ENCODE data around the gene STUB1. TPM values are rescaled to one million over a fixed set of nuclear protein-coding genes. Genes with fewer than 3 reads are reported as not detected.

Gene STUB1
- total RNA-seq, 1 experiment from 2014 or later, result 145 TPM

GRCh38 chr16:642189-643049, 37.8 kb upstream of the STUB1 start:
- DNase-seq (ENCODE audit: low spot score), result no peak
- in situ Hi-C loops (cut with HindIII; ENCODE audit: low sequenced_read_pairs), result no loop called here

- no peak for DNase-seq (ENCODE audit: low spot score)
- in situ Hi-C loops (cut with HindIII; ENCODE audit: low sequenced_read_pairs), result no loop called here
Observed at GRCh38 chr16:643050-643368, 37.2 kb upstream of the STUB1 start.

DNA sequence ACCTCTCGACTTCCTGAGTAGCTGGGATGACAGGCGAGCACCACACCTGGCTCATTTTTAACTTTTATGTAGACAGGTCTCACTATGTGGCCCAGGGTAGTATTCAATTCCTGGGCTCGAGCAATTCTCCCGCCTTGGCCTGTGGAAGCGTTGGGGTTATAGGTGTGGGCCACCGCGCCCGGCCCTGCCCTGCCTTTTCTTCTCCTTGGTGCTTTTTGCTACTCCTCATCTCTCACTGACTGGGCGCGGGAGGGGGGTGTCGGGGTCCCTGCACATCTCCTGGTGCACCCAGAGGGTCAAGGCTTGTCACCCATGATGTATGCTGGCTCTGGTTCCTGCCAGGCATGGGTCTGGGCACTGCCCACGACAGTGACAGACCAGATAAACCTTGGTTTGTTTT, 35.7 kb upstream of the STUB1 start:
- no peak for DNase-seq (ENCODE audit: low spot score)
- in situ Hi-C loops (cut with HindIII; ENCODE audit: low sequenced_read_pairs), result no loop called here

DNA sequence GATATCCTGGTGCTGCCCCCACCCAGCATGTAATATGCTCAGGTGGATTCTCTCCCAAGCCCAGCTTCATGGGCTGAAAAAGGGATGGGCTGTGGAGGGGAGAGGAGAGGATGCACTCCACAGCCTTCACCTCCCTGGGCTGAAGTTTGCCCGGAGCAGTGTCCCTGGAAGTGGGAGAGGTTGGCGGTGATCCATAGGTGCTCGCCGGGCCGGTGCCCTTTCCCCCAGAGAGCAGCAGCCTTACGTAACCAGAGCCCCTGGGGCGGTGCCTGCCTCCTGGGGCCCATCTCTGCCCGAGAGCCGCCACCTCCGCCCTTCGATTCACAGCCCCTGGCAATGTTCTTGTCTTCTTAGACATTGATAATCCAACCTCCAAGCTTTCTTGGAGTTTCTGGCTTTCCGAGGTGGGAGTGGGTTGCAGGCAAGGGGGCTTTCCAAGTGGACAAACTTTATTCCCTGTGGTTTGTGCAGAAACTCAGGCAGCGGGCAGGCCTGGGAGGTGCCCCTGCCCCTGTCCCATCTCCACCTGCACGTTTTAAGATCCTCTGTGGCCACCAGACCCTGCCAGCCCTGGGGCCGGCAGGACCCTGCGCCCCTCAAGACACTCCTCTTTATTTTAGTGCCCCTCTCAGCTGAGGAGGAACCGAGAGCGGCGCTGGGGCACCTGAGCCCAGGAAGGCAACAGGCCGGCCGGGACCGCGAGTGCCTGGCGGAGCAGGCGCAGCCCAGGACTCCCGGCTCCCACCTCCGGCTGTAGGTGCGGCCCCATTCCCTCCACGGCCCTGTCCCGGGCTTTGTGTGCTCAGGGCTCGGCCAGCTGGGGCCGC, 34.1 kb upstream of the STUB1 start:
- DNase-seq (ENCODE audit: low spot score), result no peak
- in situ Hi-C loops (cut with HindIII; ENCODE audit: low sequenced_read_pairs), result no loop called here

DNA sequence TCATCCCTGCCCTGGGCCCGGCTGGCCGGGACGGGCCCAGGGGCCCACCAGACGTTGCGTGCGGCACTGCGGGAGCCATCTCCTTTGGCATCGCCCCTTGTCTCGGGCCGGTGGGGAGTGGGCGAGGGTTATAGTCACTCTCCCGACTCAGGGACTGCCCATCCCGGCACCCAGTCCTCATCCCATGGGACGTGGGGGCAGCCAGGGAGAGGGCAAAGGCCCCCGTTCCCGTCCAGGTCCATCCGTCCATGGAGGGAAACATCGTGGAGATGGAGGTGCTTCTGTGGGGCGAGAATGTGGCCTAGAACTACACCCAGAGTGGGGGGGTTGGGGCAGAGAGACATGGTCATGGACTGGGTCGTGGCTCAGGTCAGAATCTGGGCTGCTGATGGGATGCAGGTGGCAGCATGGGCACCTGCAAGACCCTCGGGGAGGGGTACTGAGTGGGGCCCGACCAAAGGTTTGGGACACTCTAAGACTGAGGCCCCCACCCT, 33.5 kb upstream of the STUB1 start:
- no peak for DNase-seq (ENCODE audit: low spot score)
- in situ Hi-C loops (cut with HindIII; ENCODE audit: low sequenced_read_pairs), result no loop called here

- DNase-seq (ENCODE audit: low spot score), result no peak
- in situ Hi-C loops (cut with HindIII; ENCODE audit: low sequenced_read_pairs), result no loop called here
Observed at GRCh38 chr16:647173-647902, 32.9 kb upstream of the STUB1 start.

DNA sequence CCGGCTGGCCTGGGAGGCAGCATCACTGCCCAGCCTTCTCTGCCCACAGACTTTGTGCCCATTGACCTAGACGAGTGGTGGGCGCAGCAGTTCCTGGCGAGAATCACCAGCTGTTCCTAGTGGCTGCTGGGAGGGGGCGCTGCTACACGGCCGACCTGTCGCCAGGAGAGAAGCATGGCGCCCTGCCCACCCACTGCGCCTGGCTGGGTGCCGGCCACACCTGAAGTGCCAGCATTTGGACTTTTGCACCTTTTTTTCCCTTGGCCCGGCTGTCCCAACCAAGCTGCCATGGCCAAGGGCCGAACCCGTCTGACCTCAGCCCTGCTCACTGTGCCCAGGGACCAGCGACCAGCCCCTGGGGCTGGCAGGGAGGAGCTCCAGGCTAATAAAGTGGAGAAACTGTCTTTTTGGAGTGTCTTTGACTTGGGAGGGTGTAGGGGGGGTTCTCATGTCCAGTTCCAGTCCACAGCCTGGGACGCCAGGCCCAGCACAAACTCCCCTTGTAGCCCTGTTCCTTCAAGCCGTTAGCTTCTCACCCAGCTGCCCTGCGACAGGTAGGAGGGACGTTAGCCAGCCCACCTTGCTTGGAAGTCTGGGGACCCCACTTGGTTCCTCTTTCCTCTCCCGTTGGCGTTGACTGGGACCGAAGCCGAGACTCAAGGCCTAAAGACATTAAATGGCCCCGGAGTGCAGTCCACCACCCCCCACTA, 32.0 kb upstream of the STUB1 start:
- in situ Hi-C loops (cut with HindIII; ENCODE audit: low sequenced_read_pairs), result no loop called here
- DNase-seq (ENCODE audit: low spot score), result no peak

- in situ Hi-C loops (cut with HindIII; ENCODE audit: low sequenced_read_pairs), result no loop called here
- DNase-seq (ENCODE audit: low spot score), result peak; percentile 86
Observed at GRCh38 chr16:648781-649589, 31.2 kb upstream of the STUB1 start, which contains the start of gene WDR90. WDR90 (plus strand) TSS chr16:649365; CDS start chr16:649417, 52 bp downstream.

- DNase-seq (ENCODE audit: low spot score), result no peak
- in situ Hi-C loops (cut with HindIII; ENCODE audit: low sequenced_read_pairs), result no loop called here
Observed at GRCh38 chr16:649631-650030, 30.6 kb upstream of the STUB1 start.

DNA sequence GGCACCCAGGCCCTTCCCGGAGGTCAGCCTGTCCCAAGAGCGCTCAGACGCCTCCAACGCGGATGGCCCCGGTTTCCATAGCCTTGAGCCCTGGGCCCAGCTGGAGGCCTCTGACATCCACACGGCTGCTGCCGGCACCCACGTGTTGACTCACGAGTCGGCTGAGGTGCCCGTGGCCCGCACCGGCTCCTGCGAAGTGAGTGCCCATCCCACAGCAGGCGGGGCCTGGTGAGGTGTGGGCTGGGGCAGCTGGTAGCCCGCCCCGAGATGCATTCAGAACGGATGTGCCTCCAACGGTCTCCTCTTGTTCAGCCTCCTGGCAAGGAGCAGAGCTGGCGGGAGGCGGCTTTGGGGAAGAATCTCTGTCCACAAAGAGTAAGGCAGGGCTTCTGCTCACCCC, 28.4 kb upstream of the STUB1 start:
- DNase-seq (ENCODE audit: low spot score), result no peak
- in situ Hi-C loops (cut with HindIII; ENCODE audit: low sequenced_read_pairs), result no loop called here

- in situ Hi-C loops (cut with HindIII; ENCODE audit: low sequenced_read_pairs), result no loop called here
- DNase-seq (ENCODE audit: low spot score), result no peak
Observed at GRCh38 chr16:652454-653305, 27.5 kb upstream of the STUB1 start.

- in situ Hi-C loops (cut with HindIII; ENCODE audit: low sequenced_read_pairs), result no loop called here
- DNase-seq (ENCODE audit: low spot score), result no peak
Observed at GRCh38 chr16:654034-654433, 26.2 kb upstream of the STUB1 start.

GRCh38 chr16:657487-657886, 22.7 kb upstream of the STUB1 start:
- no peak for DNase-seq (ENCODE audit: low spot score)
- in situ Hi-C loops (cut with HindIII; ENCODE audit: low sequenced_read_pairs), result no loop called here

DNA sequence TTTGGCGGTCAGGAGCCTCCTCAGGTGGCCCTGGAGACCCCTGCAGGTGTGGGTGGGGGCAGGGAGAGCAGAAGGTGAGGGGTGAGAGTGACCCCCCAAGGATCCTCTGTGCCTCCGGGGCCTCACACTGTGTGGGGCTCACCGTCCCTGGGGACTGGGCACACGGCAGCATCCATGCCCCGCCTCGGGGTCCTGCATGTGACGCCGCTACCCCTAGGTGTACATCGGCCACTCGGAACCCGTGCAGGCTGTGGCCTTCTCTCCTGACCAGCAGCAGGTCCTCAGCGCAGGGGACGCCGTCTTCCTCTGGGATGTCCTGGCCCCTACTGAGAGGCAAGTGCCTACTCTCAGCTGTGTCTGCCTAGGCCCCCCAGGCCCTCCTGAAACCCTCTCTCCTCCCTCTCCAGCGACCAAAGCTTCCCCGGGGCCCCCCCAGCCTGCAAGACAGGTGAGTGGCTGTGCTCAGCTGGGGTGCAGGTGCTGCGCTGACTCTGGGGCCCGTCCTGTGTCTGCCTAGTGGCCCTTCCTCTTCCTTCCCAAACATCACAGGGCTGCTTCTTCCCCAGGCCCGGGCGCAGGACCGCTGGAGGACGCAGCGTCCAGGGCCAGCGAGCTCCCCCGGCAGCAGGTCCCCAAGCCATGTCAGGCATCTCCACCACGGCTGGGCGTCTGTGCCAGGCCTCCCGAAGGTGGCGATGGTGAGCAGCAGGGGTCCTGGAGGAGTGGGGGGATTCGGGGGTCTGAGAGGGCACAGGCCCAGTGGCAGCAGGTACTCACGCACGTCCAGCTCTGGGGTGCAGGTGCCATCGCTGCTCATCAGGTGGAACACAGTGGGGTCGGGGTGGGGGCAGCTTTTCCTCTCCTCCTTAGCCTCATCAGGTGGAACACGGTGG, 21.3 kb upstream of the STUB1 start:
- in situ Hi-C loops (cut with HindIII; ENCODE audit: low sequenced_read_pairs), result no loop called here
- DNase-seq (ENCODE audit: low spot score), result no peak

DNA sequence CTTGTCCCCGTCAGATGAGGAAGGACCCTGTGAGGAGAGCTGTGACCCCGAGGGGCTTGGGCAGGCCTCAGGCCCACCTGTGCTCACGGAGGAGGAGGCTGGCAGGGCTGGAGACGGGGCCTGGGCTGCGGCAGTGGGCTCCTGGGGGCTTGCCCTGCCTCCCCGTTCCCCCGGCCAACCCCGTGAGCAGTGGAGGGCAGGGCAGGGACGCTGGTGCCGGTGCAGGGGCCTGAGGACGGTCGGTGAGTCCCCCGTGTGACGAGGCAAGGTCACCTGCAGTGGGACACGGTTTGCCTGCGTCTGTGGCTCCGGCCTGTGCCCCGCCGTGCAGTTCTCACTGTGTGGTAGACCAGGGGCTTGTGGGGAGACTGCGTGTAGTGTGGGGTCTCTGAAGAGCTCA, 20.6 kb upstream of the STUB1 start:
- in situ Hi-C loops (cut with HindIII; ENCODE audit: low sequenced_read_pairs), result no loop called here
- no peak for DNase-seq (ENCODE audit: low spot score)

- in situ Hi-C loops (cut with HindIII; ENCODE audit: low sequenced_read_pairs), result no loop called here
- no peak for DNase-seq (ENCODE audit: low spot score)
Observed at GRCh38 chr16:660132-660458, 20.1 kb upstream of the STUB1 start.
